ENCODE results near the gene RXRA. TPM values are rescaled to one million over a fixed set of nuclear protein-coding genes. Genes with fewer than 3 reads are reported as not detected.
A peak's percentile ranks its signal among the peaks of the same experiment; 100 is the strongest.

The RXRA gene
- total RNA-seq, 1 donor: 26.4 TPM

DNA sequence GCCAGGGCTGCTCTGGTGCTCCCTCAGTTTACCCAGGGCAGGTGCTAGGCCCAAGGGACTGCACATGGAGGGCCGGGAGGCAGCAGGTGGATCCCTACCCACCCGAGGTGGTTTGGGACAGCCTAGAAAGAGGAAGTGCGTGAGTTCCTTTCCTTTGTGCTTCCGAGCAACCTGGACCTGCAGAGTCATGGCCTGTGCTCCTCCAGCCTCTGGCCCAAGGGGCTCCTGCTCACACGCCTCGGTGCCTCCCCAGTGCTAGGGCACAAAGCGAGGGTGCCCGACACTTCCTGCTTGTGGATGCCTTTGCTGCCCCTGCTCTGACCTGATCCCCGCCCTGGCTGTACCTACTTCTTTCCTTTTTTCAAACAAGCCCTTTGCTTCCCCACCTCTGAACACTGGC lies 79.3 kb downstream of the RXRA start:
- H3K36me3 ChIP-seq (ENCODE audit: insufficient read depth, low read length): peaks cover 5% of the 10 kb centered on the region
- no peak overlapping the region for H2AFZ ChIP-seq (ENCODE audit: low read length)
- peaks cover 43% of the 10 kb centered on the region for H3K4me1 ChIP-seq (ENCODE audit: insufficient read depth, low read length)
- H3K79me2 ChIP-seq (ENCODE audit: insufficient read depth, low read length): peaks cover 60% of the 10 kb centered on the region
- H3K27me3 ChIP-seq (ENCODE audit: insufficient read depth, low read length): no peaks in the 10 kb centered on the region
- no peak for DNase-seq (ENCODE audit: insufficient read length, low spot score, missing footprints)
- H3K4me3 ChIP-seq (ENCODE audit: insufficient read depth, low read length): no peak overlapping the region
- H3K27ac ChIP-seq (ENCODE audit: low read depth, low read length): peak overlapping the region; percentile 95
- no peaks in the 10 kb centered on the region for H3K9me3 ChIP-seq (ENCODE audit: low read depth, low read length)
- no peak for TF ChIP-seq CTCF (IDR thresholded peaks at IDR 0.05; ENCODE audit: extremely low read depth, low read depth, low read length)
- H3K4me2 ChIP-seq (ENCODE audit: insufficient read depth, low read length): no peak overlapping the region
- H4K20me1 ChIP-seq (ENCODE audit: insufficient read depth, low read length): peaks cover 41% of the 10 kb centered on the region

DNA sequence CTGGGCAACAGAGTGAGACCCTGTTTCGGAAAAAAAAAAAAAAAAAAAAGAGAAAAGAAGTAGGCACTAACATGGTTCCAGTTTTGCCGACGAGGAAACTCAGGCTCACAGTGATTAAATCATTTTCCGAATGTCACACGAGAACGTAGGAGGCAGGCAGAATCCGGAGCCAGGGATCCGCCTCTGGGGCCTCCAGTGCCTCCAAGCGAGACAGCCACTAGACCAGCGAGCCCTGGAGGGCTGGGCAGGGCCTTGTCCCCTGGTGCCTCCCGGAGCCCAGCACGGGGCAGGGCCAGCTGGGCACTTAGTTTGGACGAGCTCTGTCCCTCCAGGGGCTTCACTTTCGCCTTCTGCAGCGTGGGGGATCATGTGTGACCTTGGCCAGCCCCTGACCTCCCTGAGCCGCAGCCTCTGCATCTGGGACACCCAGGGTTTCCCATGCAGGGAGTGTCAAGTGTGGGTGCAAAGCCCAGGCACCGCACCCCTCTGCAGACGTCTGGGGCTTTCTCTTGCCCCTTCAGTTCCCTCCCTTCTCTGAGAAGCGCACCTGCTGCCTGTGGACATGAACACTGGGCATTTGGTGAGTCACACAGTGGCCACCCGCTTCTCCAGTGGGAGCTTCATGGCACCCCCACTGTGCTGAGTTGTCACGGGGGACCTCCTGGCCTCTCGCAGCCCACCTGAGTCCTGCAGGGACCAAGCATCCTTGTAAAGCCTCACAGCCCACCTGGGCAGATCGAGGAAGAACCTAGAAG lies 80.3 kb downstream of the RXRA start:
- H3K4me1 ChIP-seq (ENCODE audit: insufficient read depth, low read length): peaks cover 43% of the 10 kb centered on the region
- H4K20me1 ChIP-seq (ENCODE audit: insufficient read depth, low read length): peaks cover 33% of the 10 kb centered on the region
- TF ChIP-seq CTCF (IDR thresholded peaks at IDR 0.05; ENCODE audit: extremely low read depth, low read depth, low read length): no peak
- peaks cover 52% of the 10 kb centered on the region for H3K79me2 ChIP-seq (ENCODE audit: insufficient read depth, low read length)
- H3K27me3 ChIP-seq (ENCODE audit: insufficient read depth, low read length): no peaks in the 10 kb centered on the region
- no peak overlapping the region for H2AFZ ChIP-seq (ENCODE audit: low read length)
- H3K27ac ChIP-seq (ENCODE audit: low read depth, low read length): peak overlapping the region; percentile 95
- peak overlapping the region; percentile 61 for H3K4me3 ChIP-seq (ENCODE audit: insufficient read depth, low read length)
- no peaks in the 10 kb centered on the region for H3K9me3 ChIP-seq (ENCODE audit: low read depth, low read length)
- H3K4me2 ChIP-seq (ENCODE audit: insufficient read depth, low read length): peak overlapping the region; percentile 74
- DNase-seq (ENCODE audit: insufficient read length, low spot score, missing footprints): peak; percentile 96
- H3K36me3 ChIP-seq (ENCODE audit: insufficient read depth, low read length): peaks cover 9% of the 10 kb centered on the region

DNA sequence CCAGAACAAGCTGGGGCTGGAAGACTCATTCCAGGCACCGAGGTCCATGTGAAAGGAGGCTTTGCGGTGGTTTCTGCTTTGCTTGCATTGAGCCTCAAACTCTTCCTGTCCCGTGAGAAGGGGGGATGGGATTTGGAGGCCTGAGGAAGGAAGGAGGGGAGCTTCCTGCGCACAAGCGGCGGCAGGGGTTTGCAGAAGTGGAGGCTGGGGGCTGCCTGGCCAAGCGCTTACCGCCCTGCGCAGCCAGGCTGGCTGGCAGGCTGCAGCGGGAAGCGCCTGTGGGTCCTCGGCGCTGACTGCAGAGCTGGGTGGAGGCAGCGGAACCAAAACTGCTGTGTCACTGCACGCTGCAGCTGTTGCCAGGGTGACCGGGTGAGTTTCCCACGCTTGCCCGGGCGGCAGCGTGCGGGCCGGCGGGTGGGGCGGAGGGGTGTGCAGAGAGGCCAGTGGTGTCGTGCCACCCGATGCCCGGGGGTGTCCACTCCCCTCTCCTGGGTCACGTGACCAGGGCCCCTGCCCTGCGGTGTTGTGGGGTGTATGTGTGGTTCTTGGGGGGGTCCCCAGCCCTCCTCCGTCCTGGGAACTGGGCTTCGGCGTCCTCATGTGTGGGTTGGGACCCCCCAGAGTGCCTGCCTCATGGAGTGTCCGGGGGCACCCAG lies 81.0 kb downstream of the RXRA start:
- H3K4me2 ChIP-seq (ENCODE audit: insufficient read depth, low read length): peak overlapping the region; percentile 74
- H3K36me3 ChIP-seq (ENCODE audit: insufficient read depth, low read length): peaks cover 11% of the 10 kb centered on the region
- H3K4me3 ChIP-seq (ENCODE audit: insufficient read depth, low read length): peak overlapping the region; percentile 61
- peaks cover 43% of the 10 kb centered on the region for H3K4me1 ChIP-seq (ENCODE audit: insufficient read depth, low read length)
- no peaks in the 10 kb centered on the region for H3K9me3 ChIP-seq (ENCODE audit: low read depth, low read length)
- TF ChIP-seq CTCF (IDR thresholded peaks at IDR 0.05; ENCODE audit: extremely low read depth, low read depth, low read length): no peak
- DNase-seq (ENCODE audit: insufficient read length, low spot score, missing footprints): peak; percentile 100
- H3K27me3 ChIP-seq (ENCODE audit: insufficient read depth, low read length): no peaks in the 10 kb centered on the region
- peaks cover 48% of the 10 kb centered on the region for H3K79me2 ChIP-seq (ENCODE audit: insufficient read depth, low read length)
- H3K27ac ChIP-seq (ENCODE audit: low read depth, low read length): peak overlapping the region; percentile 95
- H2AFZ ChIP-seq (ENCODE audit: low read length): no peak overlapping the region
- H4K20me1 ChIP-seq (ENCODE audit: insufficient read depth, low read length): peaks cover 37% of the 10 kb centered on the region

DNA sequence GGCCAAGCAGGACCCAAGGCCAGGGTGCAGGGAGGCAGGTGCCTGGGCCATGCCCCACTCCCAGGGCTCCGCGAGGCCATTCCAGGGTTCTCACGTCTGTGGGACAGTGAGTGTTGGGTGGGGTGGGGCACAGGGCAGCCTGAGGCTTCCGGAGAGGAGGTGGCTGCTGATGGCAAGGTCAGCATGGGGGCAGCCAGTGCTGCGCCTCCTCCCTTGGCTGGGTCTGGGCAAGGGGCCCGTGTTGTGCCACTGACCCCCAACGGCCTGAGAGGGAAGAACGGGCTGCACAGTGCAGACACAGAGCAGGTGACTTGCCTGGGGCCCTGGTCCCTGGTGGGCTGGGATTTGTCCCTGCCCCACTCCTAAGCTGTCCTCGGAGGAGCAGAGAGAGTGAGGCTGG lies 82.1 kb downstream of the RXRA start:
- H3K9me3 ChIP-seq (ENCODE audit: low read depth, low read length): no peaks in the 10 kb centered on the region
- no peaks in the 10 kb centered on the region for H3K27me3 ChIP-seq (ENCODE audit: insufficient read depth, low read length)
- peaks cover 37% of the 10 kb centered on the region for H3K4me1 ChIP-seq (ENCODE audit: insufficient read depth, low read length)
- TF ChIP-seq CTCF (IDR thresholded peaks at IDR 0.05; ENCODE audit: extremely low read depth, low read depth, low read length): no peak
- no peak for DNase-seq (ENCODE audit: insufficient read length, low spot score, missing footprints)
- H2AFZ ChIP-seq (ENCODE audit: low read length): no peak overlapping the region
- peaks cover 11% of the 10 kb centered on the region for H3K36me3 ChIP-seq (ENCODE audit: insufficient read depth, low read length)
- H3K4me2 ChIP-seq (ENCODE audit: insufficient read depth, low read length): no peak overlapping the region
- peaks cover 28% of the 10 kb centered on the region for H4K20me1 ChIP-seq (ENCODE audit: insufficient read depth, low read length)
- H3K27ac ChIP-seq (ENCODE audit: low read depth, low read length): peak overlapping the region; percentile 95
- peaks cover 45% of the 10 kb centered on the region for H3K79me2 ChIP-seq (ENCODE audit: insufficient read depth, low read length)
- no peak overlapping the region for H3K4me3 ChIP-seq (ENCODE audit: insufficient read depth, low read length)
